Spleen (tissue), 3 donors: Measurements from ENCODE around the gene CNBP.
"Not testable (repeated sequence)": the region's sequence is repeated elsewhere in the genome, so short reads cannot be mapped to it uniquely, and the experiment has no call there.

Experiments used
- POLR2A ChIP-seq, 3 donors: fragments of 450-650 bp; IDR thresholded peaks; one replicate each; pipeline ENCODE4 v1.5.1; 2017; ENCODE audit warnings: antibody characterized with exemption in 3 of 3, mild to moderate bottlenecking in 1 of 3
- POLR2AphosphoS5 ChIP-seq, 3 donors: sonication (generic); formaldehyde crosslinking; IDR thresholded peaks; one replicate each; pipeline ENCODE4 v1.5.1; 2017; ENCODE audit warnings: antibody characterized with exemption in 3 of 3

DNA sequence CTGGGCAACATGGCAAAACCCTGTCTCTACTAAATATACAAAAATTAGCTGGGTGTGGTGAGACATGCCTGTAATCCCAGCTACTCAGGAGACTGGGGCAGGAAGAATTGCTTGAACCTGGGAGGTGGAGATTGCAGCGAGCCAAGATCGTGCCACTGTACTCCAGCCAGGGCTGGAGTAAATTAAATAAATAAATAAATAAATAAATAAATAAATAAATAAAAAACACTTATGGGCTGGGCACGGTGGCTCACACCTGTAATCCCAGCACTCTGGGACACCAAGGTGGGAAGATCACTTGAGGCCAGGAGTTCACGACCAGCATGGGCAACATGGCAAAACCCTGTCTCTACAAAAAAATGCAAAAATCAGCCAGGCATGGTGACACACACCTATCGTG lies 42.7 kb downstream of the CNBP start:
- TF ChIP-seq POLR2A, POLR2AphosphoS5 (IDR thresholded peaks at IDR 0.05): not testable (repeated sequence)
